Measurements from ENCODE around the gene NAA35. TPM values are rescaled to one million over a fixed set of nuclear protein-coding genes. Genes with fewer than 3 reads are reported as not detected.
"Not testable (repeated sequence)": the region's sequence is repeated elsewhere in the genome, so short reads cannot be mapped to it uniquely, and the experiment has no call there.

NAA35 gene
- total and polyA plus RNA-seq, 2 donors (not counting 3 experiments of a cell fraction or from before 2014, with no cell fraction given) = 7.9 to 22.5 TPM

DNA sequence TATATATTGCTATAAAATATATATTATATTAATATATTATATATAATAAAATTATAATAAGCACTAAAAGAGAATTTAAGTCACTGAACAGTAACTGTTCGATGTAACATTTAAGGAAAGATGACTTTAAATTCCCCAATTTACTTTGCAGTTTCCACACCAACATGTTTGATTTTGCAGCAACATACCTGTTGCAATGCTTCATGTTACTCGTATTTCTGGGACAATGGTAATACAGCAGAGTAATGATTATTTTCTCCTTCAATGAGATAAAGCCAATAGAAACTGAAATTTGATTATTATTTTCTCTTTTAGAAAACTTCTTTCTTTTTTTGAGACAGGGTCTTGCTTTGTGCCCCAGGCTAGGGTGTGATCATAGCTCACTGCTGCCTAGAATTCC lies 9.5 kb upstream of the NAA35 start:
- peaks cover 0 to 8% of the 10 kb centered on the region in 2 experiments for H3K27me3 ChIP-seq (ENCODE audit: control insufficient read depth in 2 of 2, insufficient read depth in 2 of 2, low read length in 2 of 2)
- no peaks in the 10 kb centered on the region for H3K79me2 ChIP-seq (ENCODE audit: control insufficient read depth, insufficient read depth, low read length)
- no peaks in the 10 kb centered on the region for H3K9me3 ChIP-seq (replicated peaks; ENCODE audit: control insufficient read depth, insufficient read depth, low read length)
- TF ChIP-seq, protein P1, sequence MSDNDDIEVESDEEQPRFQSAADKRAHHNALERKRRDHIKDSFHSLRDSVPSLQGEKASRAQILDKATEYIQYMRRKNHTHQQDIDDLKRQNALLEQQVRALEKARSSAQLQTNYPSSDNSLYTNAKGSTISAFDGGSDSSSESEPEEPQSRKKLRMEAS (IDR thresholded peaks at IDR 0.05; ENCODE audit: insufficient read depth, insufficient read length) = no peak
- no peak for TF ChIP-seq POLR2AphosphoS5 (IDR thresholded peaks at IDR 0.05; ENCODE audit: insufficient read depth, low read depth, low read length)
- no peak for TF ChIP-seq GATA2 (IDR thresholded peaks at IDR 0.05; ENCODE audit: insufficient read depth, insufficient read length, low read depth, low read length)
- TF ChIP-seq POLR2A (IDR thresholded peaks at IDR 0.05; ENCODE audit: low read depth, low read length) = no peak
- TF ChIP-seq FOS (IDR thresholded peaks at IDR 0.05; ENCODE audit: borderline replicate concordance, insufficient read depth, low read length) = no peak
- TF ChIP-seq EZH2 (IDR thresholded peaks at IDR 0.05; ENCODE audit: borderline replicate concordance, low read depth, low read length, severe bottlenecking) = no peak
- no peak for TF ChIP-seq JUN (IDR thresholded peaks at IDR 0.05; ENCODE audit: borderline replicate concordance, insufficient read depth, insufficient read length, low read depth)
- TF ChIP-seq MYC (IDR thresholded peaks at IDR 0.05; ENCODE audit: low read depth, low read length) = no peak
- TF ChIP-seq, protein P2, sequence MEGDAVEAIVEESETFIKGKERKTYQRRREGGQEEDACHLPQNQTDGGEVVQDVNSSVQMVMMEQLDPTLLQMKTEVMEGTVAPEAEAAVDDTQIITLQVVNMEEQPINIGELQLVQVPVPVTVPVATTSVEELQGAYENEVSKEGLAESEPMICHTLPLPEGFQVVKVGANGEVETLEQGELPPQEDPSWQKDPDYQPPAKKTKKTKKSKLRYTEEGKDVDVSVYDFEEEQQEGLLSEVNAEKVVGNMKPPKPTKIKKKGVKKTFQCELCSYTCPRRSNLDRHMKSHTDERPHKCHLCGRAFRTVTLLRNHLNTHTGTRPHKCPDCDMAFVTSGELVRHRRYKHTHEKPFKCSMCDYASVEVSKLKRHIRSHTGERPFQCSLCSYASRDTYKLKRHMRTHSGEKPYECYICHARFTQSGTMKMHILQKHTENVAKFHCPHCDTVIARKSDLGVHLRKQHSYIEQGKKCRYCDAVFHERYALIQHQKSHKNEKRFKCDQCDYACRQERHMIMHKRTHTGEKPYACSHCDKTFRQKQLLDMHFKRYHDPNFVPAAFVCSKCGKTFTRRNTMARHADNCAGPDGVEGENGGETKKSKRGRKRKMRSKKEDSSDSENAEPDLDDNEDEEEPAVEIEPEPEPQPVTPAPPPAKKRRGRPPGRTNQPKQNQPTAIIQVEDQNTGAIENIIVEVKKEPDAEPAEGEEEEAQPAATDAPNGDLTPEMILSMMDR (IDR thresholded peaks at IDR 0.05; ENCODE audit: extremely low read depth in 1 of 2, insufficient read depth in 1 of 2, low read depth in 1 of 2, low read length in 2 of 2) = no peak
- H3K4me2 ChIP-seq (ENCODE audit: insufficient read depth, low read length) = no peak overlapping the region
- ChIA-PET CTCF (no interaction called here), POLR2A (no interaction called here)
- H3K9ac ChIP-seq (replicated peaks; ENCODE audit: extremely low read depth, insufficient read depth, low read length) = no peak overlapping the region
- no peaks in the 10 kb centered on the region for H3K36me3 ChIP-seq (ENCODE audit: control insufficient read depth in 2 of 2, extremely low read depth in 1 of 2, insufficient read depth in 2 of 2, low read length in 2 of 2)
- no peaks in the 10 kb centered on the region for H3K9me1 ChIP-seq (replicated peaks; ENCODE audit: control insufficient read depth, extremely low read depth, insufficient read depth, low read length)
- FAIRE-seq (no peak), DNase-seq (ENCODE audit: low read depth, low spot score) (no peak)
- H3K4me1 ChIP-seq (ENCODE audit: control insufficient read depth, extremely low read depth, insufficient read depth, low read length) = no peaks in the 10 kb centered on the region
- H3K4me3 ChIP-seq (replicated peaks in 1 of 3; ENCODE audit: insufficient read depth in 1 of 3, low read depth in 1 of 3, low read length in 3 of 3) = no peak overlapping the region
- no TSS peak for BruUV-seq (replicated peaks)
- no peaks in the 10 kb centered on the region for H4K20me1 ChIP-seq (replicated peaks; ENCODE audit: control insufficient read depth, extremely low read depth, insufficient read depth, low read length)
- intact Hi-C loops (cut with micrococcal nuclease) (no loop called here), dilution Hi-C loops (cut with MboI; ENCODE audit: extremely low pct_ligation_motif_present, low sequenced_read_pairs) (no loop called here)
- H2AFZ ChIP-seq (ENCODE audit: low read depth, low read length) = no peak overlapping the region
- H3K27ac ChIP-seq (ENCODE audit: insufficient read depth, low read depth, low read length) = no peak overlapping the region

DNA sequence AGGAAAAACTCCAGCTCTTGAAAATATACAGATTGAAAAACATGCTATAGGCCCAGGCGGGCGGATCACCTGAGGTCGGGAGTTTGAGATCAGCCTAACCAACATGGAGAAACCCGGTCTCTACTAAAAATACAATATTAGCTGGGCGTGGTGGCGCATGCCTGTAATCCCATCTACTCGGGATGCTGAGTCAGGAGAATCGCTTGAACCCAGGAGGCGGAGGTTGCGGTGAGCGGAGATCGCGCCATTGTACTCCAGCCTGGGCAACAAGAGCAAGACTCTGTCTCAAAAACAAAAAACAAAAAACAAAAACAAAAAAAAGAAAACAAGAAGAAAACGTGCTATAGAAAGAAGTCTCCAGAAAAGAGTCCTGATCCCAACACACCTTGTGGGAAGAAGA lies 5.0 kb upstream of the NAA35 start:
- POLR2A ChIA-PET; dilution Hi-C loops (cut with MboI; ENCODE audit: extremely low pct_ligation_motif_present, low sequenced_read_pairs); CTCF ChIA-PET; DNase-seq (ENCODE audit: low read depth, low spot score); FAIRE-seq; H4K20me1 ChIP-seq (replicated peaks; ENCODE audit: control insufficient read depth, extremely low read depth, insufficient read depth, low read length); H3K4me2 ChIP-seq (ENCODE audit: insufficient read depth, low read length); H3K79me2 ChIP-seq (ENCODE audit: control insufficient read depth, insufficient read depth, low read length); H3K36me3 ChIP-seq (ENCODE audit: control insufficient read depth in 2 of 2, extremely low read depth in 1 of 2, insufficient read depth in 2 of 2, low read length in 2 of 2); H2AFZ ChIP-seq (ENCODE audit: low read depth, low read length); BruUV-seq (replicated peaks); H3K27ac ChIP-seq (ENCODE audit: insufficient read depth, low read depth, low read length); H3K4me1 ChIP-seq (ENCODE audit: control insufficient read depth, extremely low read depth, insufficient read depth, low read length); H3K9ac ChIP-seq (replicated peaks; ENCODE audit: extremely low read depth, insufficient read depth, low read length); H3K4me3 ChIP-seq (replicated peaks in 1 of 3; ENCODE audit: insufficient read depth in 1 of 3, low read depth in 1 of 3, low read length in 3 of 3); H3K27me3 ChIP-seq (ENCODE audit: control insufficient read depth in 2 of 2, insufficient read depth in 2 of 2, low read length in 2 of 2); H3K9me3 ChIP-seq (replicated peaks; ENCODE audit: control insufficient read depth, insufficient read depth, low read length); H3K9me1 ChIP-seq (replicated peaks; ENCODE audit: control insufficient read depth, extremely low read depth, insufficient read depth, low read length); intact Hi-C loops (cut with micrococcal nuclease): not testable (repeated sequence)
